GM18870 (cell line): ENCODE results near the gene DISP2.

Experiments
- ATAC-seq: cut with Tn5 transposase; IDR thresholded peaks from one replicate; pipeline ENCODE4 v1.9.1; 2021; ENCODE audit warnings: moderate library complexity; ENCODE audit not compliant: unreplicated experiment

The DISP2 gene

GRCh38 chr15:40421246-40422157 is 63.5 kb downstream of the DISP2 start:
- ATAC-seq, result no peak

- no peak for ATAC-seq
Measured at GRCh38 chr15:40424483-40425115, 66.6 kb downstream of the DISP2 start.

GRCh38 chr15:40425681-40426080 is 67.7 kb downstream of the DISP2 start:
- no peak for ATAC-seq

GRCh38 chr15:40427188-40427587 is 69.2 kb downstream of the DISP2 start:
- ATAC-seq, result no peak

GRCh38 chr15:40428185-40428584 is 70.2 kb downstream of the DISP2 start:
- ATAC-seq, result no peak
